ENCODE measurements around the gene HS6ST3.

GRCh38 chr13:96575423-96576320 lies 485.8 kb downstream of the HS6ST3 start:
- TF ChIP-seq EZH2 (IDR thresholded peaks at IDR 0.05; ENCODE audit: borderline replicate concordance, low read depth, low read length, severe bottlenecking) (no peak), CTCF (IDR thresholded peaks at IDR 0.05; ENCODE audit: borderline replicate concordance, extremely low read depth, low read length, poor library complexity, severe bottlenecking) (no peak)

Measured in DND-41 (cell line).